B cell (primary cell): ENCODE measurements around the gene RBL1. TPM values are rescaled to one million over a fixed set of nuclear protein-coding genes. Genes with fewer than 3 reads are reported as not detected.
"Not testable (repeated sequence)": the region's sequence is repeated elsewhere in the genome, so short reads cannot be mapped to it uniquely, and the experiment has no call there.

ENCODE experiments used
- ATAC-seq: fragments of 200-7000 bp; cut with Tn5 transposase; one replicate; pipeline ENCODE4 v1.10.0; 2021; ENCODE audit warnings: low read depth, mild to moderate bottlenecking, moderate number of reproducible peaks, moderate library complexity
- CTCF ChIA-PET: fragments of 350-600 bp; sonication (Branson Sonifier 250); formaldehyde crosslinking; loops from one replicate; lab custom pipeline; 2021; ENCODE audit warnings: antibody characterized with exemption, inconsistent platforms; lab: Charles Lee
- POLR2A ChIA-PET: fragments of 350-600 bp; sonication (Branson Sonifier 250); formaldehyde crosslinking; loops from one replicate; lab custom pipeline; 2021; ENCODE audit warnings: antibody characterized with exemption; lab: Charles Lee
- DNase-seq: peaks from one replicate; pipeline ENCODE4 v3.0.0; 2013
- H2AFZ ChIP-seq: 2 replicates; pipeline ENCODE4 v1.6.1; 2012; ENCODE audit warnings: mild to moderate bottlenecking, low read depth, low read length; ENCODE audit not compliant: insufficient read depth, poor library complexity, severe bottlenecking
- H3K27ac ChIP-seq, 2 donors: 1 replicate in 1 of 2; 2 replicates in 1 of 2; pipeline ENCODE4 v1.5.1; 2012 to 2013; ENCODE audit warnings: low read length in 2 of 2, mild to moderate bottlenecking in 2 of 2, moderate library complexity in 1 of 2
- H3K27me3 ChIP-seq, 4 experiments: fragments of 200-600 bp in 1 of 4; sonication (generic) in 1 of 4; replicated peaks in 1 of 4; 1 replicate in 2 of 4; 2 replicates in 2 of 4; pipeline versions ENCODE4 v1.6.1 to v1.7.0; 2013 to 2016; ENCODE audit warnings: low read length in 3 of 4, mild to moderate bottlenecking in 2 of 4, mixed read lengths in 1 of 4, moderate library complexity in 1 of 4; ENCODE audit not compliant: insufficient read depth in 4 of 4, control insufficient read depth in 3 of 4; ENCODE audit errors: control extremely low read depth in 1 of 4
- H3K36me3 ChIP-seq, 2 experiments: replicated peaks in 1 of 2; 1 replicate in 1 of 2; 2 replicates in 1 of 2; pipeline versions ENCODE4 v1.6.1 to v1.7.1; 2013; ENCODE audit warnings: low read length in 1 of 2; ENCODE audit not compliant: insufficient read depth in 2 of 2, control insufficient read depth in 1 of 2; ENCODE audit errors: control extremely low read depth in 1 of 2, extremely low read depth in 1 of 2
- H3K4me1 ChIP-seq, 2 donors: fragments of 200-600 bp in 1 of 2; sonication (generic) in 1 of 2; 1 replicate in 1 of 2; 2 replicates in 1 of 2; pipeline versions ENCODE4 v1.5.1 to v1.6.1; 2013 to 2017; ENCODE audit warnings: low read length in 2 of 2; ENCODE audit not compliant: control insufficient read depth in 2 of 2, insufficient read depth in 2 of 2
- H3K4me2 ChIP-seq: replicated peaks from 2 replicates; pipeline ENCODE3; 2012; ENCODE audit warnings: mild to moderate bottlenecking, low read depth, low read length; ENCODE audit not compliant: poor library complexity, severe bottlenecking
- H3K4me3 ChIP-seq, 5 experiments: fragments of 200-600 bp in 1 of 5; sonication (generic) in 1 of 5; 1 replicate in 3 of 5; 2 replicates in 2 of 5; pipeline versions ENCODE4 v1.5.1 to v1.7.0; 2011 to 2016; ENCODE audit warnings: low read length in 4 of 5, mild to moderate bottlenecking in 4 of 5, low read depth in 2 of 5, control low read depth in 1 of 5, moderate library complexity in 1 of 5; ENCODE audit not compliant: insufficient read depth in 1 of 5; ENCODE audit errors: control extremely low read depth in 1 of 5, extremely low read depth in 1 of 5
- H3K79me2 ChIP-seq: fragments of 200-600 bp; sonication (generic); one replicate; pipeline ENCODE4 v1.6.0; 2016; ENCODE audit warnings: low read length; ENCODE audit not compliant: control insufficient read depth, insufficient read depth
- H3K9ac ChIP-seq: fragments of 200-600 bp; sonication (generic); 2 replicates; pipeline ENCODE4 v1.6.1; 2017; ENCODE audit warnings: mild to moderate bottlenecking, low read length, moderate library complexity
- H3K9me3 ChIP-seq, 3 donors: one replicate each; pipeline versions ENCODE4 v1.6.1 to v1.7.1; 2013; ENCODE audit warnings: low read length in 2 of 3; ENCODE audit not compliant: control insufficient read depth in 2 of 3, insufficient read depth in 1 of 3; ENCODE audit errors: control extremely low read depth in 1 of 3
- H4K20me1 ChIP-seq: 2 replicates; pipeline ENCODE4 v1.6.0; 2012; ENCODE audit warnings: mild to moderate bottlenecking, low read length; ENCODE audit not compliant: insufficient read depth, control insufficient read depth, poor library complexity, severe bottlenecking
- H3K27ac Mint-ChIP-seq: one replicate; pipeline ENCODE4 v1.8.0; 2021; ENCODE audit warnings: mixed read lengths
- H3K27me3 Mint-ChIP-seq: one replicate; pipeline ENCODE4 v1.8.0; 2021; ENCODE audit warnings: mixed read lengths
- H3K4me1 Mint-ChIP-seq: one replicate; pipeline ENCODE4 v1.8.0; 2021; ENCODE audit warnings: mixed read lengths
- H3K4me3 Mint-ChIP-seq: one replicate; pipeline ENCODE4 v1.8.0; 2021; ENCODE audit warnings: mixed read lengths
- H3K9me3 Mint-ChIP-seq: one replicate; pipeline ENCODE4 v1.8.0; 2022; ENCODE audit warnings: mixed read lengths; ENCODE audit not compliant: insufficient read depth
- CTCF ChIP-seq: fragments of 200-600 bp; IDR thresholded peaks from one replicate; pipeline ENCODE4 v1.8.0; 2022; ENCODE audit warnings: antibody characterized with exemption, mild to moderate bottlenecking
- EZH2 ChIP-seq: IDR thresholded peaks from 2 replicates; pipeline ENCODE4 v1.6.1; 2012; ENCODE audit warnings: borderline replicate concordance, low read depth, mild to moderate bottlenecking, moderate library complexity, low read length; ENCODE audit not compliant: insufficient read depth, poor library complexity, severe bottlenecking
- WGBS: methylation state at CpG from one replicate; pipeline ENCODE4 v1.1.5; 2013; ENCODE audit warnings: missing lambda C conversion rate; ENCODE audit not compliant: insufficient coverage; 5-methylcytosine and 5-hydroxymethylcytosine counted together
- intact Hi-C: fragments of 100-400 bp; cut with micrococcal nuclease; formaldehyde crosslinking; loops from one replicate; pipeline ENCODE4 v1.10.0; 2022
- polyA plus RNA-seq: library from polyadenylated mRNA; depleted of rRNA; stranded (reverse); fragments of >200 nt; gene quantifications from 2 replicates; pipeline ENCODE4 v1.2.3, GENCODE V29; 2012
- total RNA-seq, 2 donors: library from RNA; stranded (reverse); fragments of 120-200 nt in 1 of 2; gene quantifications; 1 replicate in 1 of 2; 2 replicates in 1 of 2; pipeline versions ENCODE4 v1.2.3 to v1.2.4, GENCODE V29; 2013 to 2022

Gene RBL1
- total and polyA plus RNA-seq, 2 donors (not counting 1 experiment from before 2014, with no cell fraction given): 8.1 to 27.8 TPM

- not testable (repeated sequence) for H3K27me3 Mint-ChIP-seq
- WGBS: 100% methylated on average over 4 of the region's 25 CpGs
Measured at GRCh38 chr20:37069563-37069962, 26.2 kb downstream of the RBL1 start.

GRCh38 chr20:37066168-37066567, 29.6 kb downstream of the RBL1 start:
- Histone ChIP-seq H3K4me1 (no peaks in the 10 kb centered on the region), H3K4me3 (no peak overlapping the region), H3K9ac (no peak overlapping the region), H3K27ac (no peak overlapping the region), H3K79me2 (no peaks in the 10 kb centered on the region), H2AFZ (no peak overlapping the region), H4K20me1 (no peaks in the 10 kb centered on the region), H3K27me3 (no peaks in the 10 kb centered on the region), H3K9me3 (no peaks in the 10 kb centered on the region), H3K36me3 (peaks cover 4 to 24% of the 10 kb centered on the region in 2 experiments), H3K4me2 (no peak overlapping the region)
- 83% methylated on average over 1 of the region's 2 CpGs for WGBS
- H3K4me3 Mint-ChIP-seq: no peak overlapping the region
- ChIA-PET POLR2A (no interaction called here), CTCF (no interaction called here)
- intact Hi-C loops: no loop called here
- no peaks in the 10 kb centered on the region for H3K27me3 Mint-ChIP-seq
- TF ChIP-seq CTCF (no peak), EZH2 (no peak)
- peaks cover 2% of the 10 kb centered on the region for H3K4me1 Mint-ChIP-seq
- no peak for ATAC-seq
- H3K27ac Mint-ChIP-seq: no peak overlapping the region
- DNase-seq: no peak
- no peaks in the 10 kb centered on the region for H3K9me3 Mint-ChIP-seq

More at GRCh38 chr20:37069563-37069962, 26.2 kb downstream of the RBL1 start:
- ATAC-seq, H3K27ac ChIP-seq, H3K9me3 ChIP-seq, H2AFZ ChIP-seq, H3K4me3 Mint-ChIP-seq, H3K9me3 Mint-ChIP-seq, H3K9ac ChIP-seq, H3K27ac Mint-ChIP-seq, intact Hi-C loops, POLR2A ChIA-PET, CTCF ChIA-PET, H4K20me1 ChIP-seq, H3K27me3 ChIP-seq, H3K4me3 ChIP-seq, DNase-seq, H3K4me2 ChIP-seq: not testable (repeated sequence)
- H3K36me3 ChIP-seq: peaks cover 2 to 18% of the 10 kb centered on the region in 2 experiments
- peaks cover 20% of the 10 kb centered on the region for H3K4me1 Mint-ChIP-seq
- H3K4me1 ChIP-seq: peaks cover 0 to 17% of the 10 kb centered on the region in 2 donors
- peaks cover 20% of the 10 kb centered on the region for H3K79me2 ChIP-seq
